K562 (cell line): Measurements from ENCODE around the gene DNAJB1. TPM values are rescaled to one million over a fixed set of nuclear protein-coding genes. Genes with fewer than 3 reads are reported as not detected.

Source experiments
- ARID2 ChIP-seq: fragments of 450-650 bp; IDR thresholded peaks from 2 replicates; pipeline ENCODE4 v1.6.1; 2017; ENCODE audit warnings: antibody characterized with exemption, mild to moderate bottlenecking
- CBX1 ChIP-seq: sonication (generic); IDR thresholded peaks from 2 replicates; pipeline ENCODE4 v1.6.1; 2016; ENCODE audit warnings: antibody characterized with exemption, low read depth, mild to moderate bottlenecking
- CHCHD3 ChIP-seq: fragments of 250-450 bp; sonication (Bioruptor Pico); IDR thresholded peaks from 2 replicates; pipeline ENCODE4 v2.1.2; 2022; ENCODE audit warnings: mild to moderate bottlenecking
- CHD4 ChIP-seq: fragments of 200-600 bp; sonication (generic); IDR thresholded peaks from 3 replicates; pipeline ENCODE4 v1.6.1; 2012; ENCODE audit warnings: low read depth, mild to moderate bottlenecking, mixed read lengths, low read length, inconsistent platforms; ENCODE audit not compliant: insufficient read depth, insufficient replicate concordance, poor library complexity, severe bottlenecking
- CXXC5 ChIP-seq: fragments of 250-450 bp; sonication (Bioruptor Pico); IDR thresholded peaks from 2 replicates; pipeline ENCODE4 v1.8.0; 2022; ENCODE audit warnings: inconsistent platforms, mild to moderate bottlenecking, moderate library complexity
- DACH1 ChIP-seq: fragments of 450-650 bp; IDR thresholded peaks from 2 replicates; pipeline ENCODE4 v1.6.1; 2018; ENCODE audit not compliant: partially characterized antibody
- EGR1 ChIP-seq: fragments of 450-650 bp; conservative IDR thresholded peaks from 2 replicates; pipeline ENCODE4 v1.6.1; 2017; ENCODE audit warnings: mild to moderate bottlenecking
- GATAD2B ChIP-seq: fragments of 450-650 bp; IDR thresholded peaks from 2 replicates; pipeline ENCODE4 v1.6.1; 2017; ENCODE audit warnings: mild to moderate bottlenecking, borderline replicate concordance
- GTF2A2 ChIP-seq: IDR thresholded peaks from 2 replicates; pipeline ENCODE4 v1.6.1; 2016; ENCODE audit warnings: mild to moderate bottlenecking, missing genetic modification characterization, missing compliant biosample characterization
- KDM1A ChIP-seq, 2 experiments: fragments of 450-650 bp; IDR thresholded peaks; 2 replicates each; pipeline ENCODE4 v1.6.1; 2016; ENCODE audit warnings: mild to moderate bottlenecking in 2 of 2
- KLF10 ChIP-seq: fragments of 250-450 bp; sonication (Bioruptor Pico); IDR thresholded peaks from 2 replicates; pipeline ENCODE4 v1.6.1; 2021; ENCODE audit warnings: matching md5 sums
- PCBP2 ChIP-seq: fragments of 200-400 bp; formaldehyde crosslinking; IDR thresholded peaks from 2 replicates; pipeline ENCODE4 v1.6.1; 2018; ENCODE audit warnings: low read length, low read depth, mild to moderate bottlenecking, moderate library complexity; ENCODE audit not compliant: poor library complexity, severe bottlenecking
- POLR3A ChIP-seq: IDR thresholded peaks from 2 replicates; pipeline ENCODE4 v1.6.1; 2011; ENCODE audit warnings: borderline replicate concordance, mild to moderate bottlenecking, moderate library complexity; ENCODE audit not compliant: insufficient read length, insufficient read depth; ENCODE audit errors: extremely low read depth
- PRPF4 ChIP-seq: fragments of 200-400 bp; formaldehyde crosslinking; IDR thresholded peaks from one replicate; pipeline ENCODE4 v1.6.1; 2017; ENCODE audit warnings: low read length, low read depth, mild to moderate bottlenecking; ENCODE audit not compliant: insufficient read depth, poor library complexity, severe bottlenecking
- SAFB ChIP-seq: fragments of 200-400 bp; formaldehyde crosslinking; IDR thresholded peaks from 2 replicates; pipeline ENCODE4 v1.6.1; 2017; ENCODE audit warnings: low read depth, low read length, borderline replicate concordance
- SRSF7 ChIP-seq: fragments of 200-400 bp; formaldehyde crosslinking; optimal IDR thresholded peaks from 2 replicates; pipeline ENCODE3; 2017; ENCODE audit warnings: mild to moderate bottlenecking, low read depth, low read length
- STAT6 ChIP-seq: sonication (generic); formaldehyde crosslinking; IDR thresholded peaks from 2 replicates; pipeline ENCODE4 v1.8.1; 2023; ENCODE audit warnings: mild to moderate bottlenecking, missing genetic modification reagents
- ZBED1 ChIP-seq: IDR thresholded peaks from 2 replicates; pipeline ENCODE4 v1.6.1; 2014
- ZNF57 ChIP-seq: fragments of 450-650 bp; formaldehyde crosslinking; IDR thresholded peaks from 2 replicates; pipeline ENCODE4 v1.4.0; 2020; ENCODE audit warnings: mild to moderate bottlenecking, moderate library complexity
- polyA plus RNA-seq, 8 experiments: library from polyadenylated mRNA; depleted of rRNA in 4 of 8; stranded (reverse) in 5 of 8; unstranded in 3 of 8; fragments of >200 nt; fragmentation: Nextera tagmentation in 2 of 8; fragmentation: Illumina TruSeq in 1 of 8; extraction: Ambion mirVana in 2 of 8; extraction: Trizol in 1 of 8; gene quantifications; 2 replicates each; pipeline versions ENCODE4 v1.2.1 to v1.2.3, GENCODE V29; 2011 to 2014; ENCODE audit warnings: inconsistent platforms in 1 of 8, missing spikeins in 1 of 8
- total RNA-seq, 7 experiments: library from RNA; depleted of rRNA in 6 of 7; stranded (reverse); fragments of >200 nt in 6 of 7; fragmentation: Illumina TruSeq in 2 of 7; extraction: Trizol in 2 of 7; gene quantifications; 2 replicates each; pipeline versions ENCODE4 v1.2.1 to v1.2.3, GENCODE V29; 2011 to 2021; ENCODE audit warnings: low replicate concordance in 1 of 7
- TF ChIP-seq, protein P1 (sequence below): fragments of 250-450 bp; sonication (Bioruptor Pico); IDR thresholded peaks from 2 replicates; pipeline ENCODE4 v1.5.0; 2022; ENCODE audit warnings: mild to moderate bottlenecking
- TF ChIP-seq, protein P2 (sequence below): fragments of 150-350 bp; IDR thresholded peaks from 2 replicates; pipeline ENCODE4 v1.6.1; 2014; ENCODE audit warnings: low read depth, mild to moderate bottlenecking, low read length, borderline replicate concordance

The DNAJB1 gene
- total and polyA plus RNA-seq, 9 of the 15 experiments (the other 6 are each of a cell fraction or from before 2014, with no cell fraction given), result 13.2 to 113 (median 62.1) TPM

DNA sequence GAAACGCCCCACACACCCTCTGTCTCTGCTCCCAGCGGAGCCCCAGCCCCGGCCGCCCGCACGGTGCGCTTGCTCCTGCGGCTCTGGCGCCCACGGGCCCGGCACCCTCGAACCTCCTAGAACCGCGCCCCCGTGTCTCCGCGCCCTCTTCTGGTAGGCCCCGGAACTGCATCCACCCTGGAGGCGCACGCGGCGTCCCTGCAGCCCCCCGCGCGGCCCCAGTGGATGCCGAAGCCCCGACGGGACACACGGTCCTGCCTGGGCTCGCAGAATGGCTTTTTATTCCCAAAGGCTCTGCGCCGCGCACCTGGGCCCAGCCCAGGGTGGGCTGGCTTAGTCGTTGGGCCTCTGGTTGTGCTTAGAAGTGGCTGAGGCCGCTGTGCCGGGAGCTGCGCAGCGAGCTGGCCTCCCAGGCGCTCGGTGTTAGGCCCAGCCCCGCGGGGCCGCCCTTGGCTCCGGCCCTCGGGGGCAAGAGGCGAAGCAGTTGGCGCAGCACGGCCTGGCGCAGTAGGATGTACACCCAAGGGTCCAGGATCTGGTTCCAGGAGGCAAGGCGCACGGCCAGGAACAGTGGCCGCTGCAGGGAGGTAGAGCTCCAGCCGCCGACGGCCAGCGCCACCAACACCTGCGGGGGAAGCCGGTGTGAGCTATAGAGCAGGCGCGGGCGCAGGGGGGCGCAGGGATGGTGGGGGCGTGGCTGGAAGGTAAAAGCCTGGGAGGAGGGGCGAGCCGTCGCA lies 45.8 kb downstream of the DNAJB1 start (continued):
- TF ChIP-seq DACH1 (no peak), CHCHD3 (no peak), ZBED1 (no peak), PCBP2 (no peak), POLR3A (no peak), EGR1 (peak; percentile 59; the same call in 1 of the 2 replicates), CXXC5 (CRISPR knock-in tag) (peak; percentile 73), SAFB (peak; percentile 78), SRSF7 (no peak), CBX1 (peak; percentile 68), GTF2A2 (no peak), ZNF57 (CRISPR knock-in tag) (no peak), PRPF4 (no peak), ARID2 (no peak), KDM1A (IDR thresholded peaks at IDR 0.05) (no peak), CHD4 (no peak), GATAD2B (peak; percentile 64), STAT6 (CRISPR knock-in tag) (0 out of 2 replicates have a peak, but pooled peaks have one; percentile 43), KLF10 (CRISPR knock-in tag) (no peak)
- TF ChIP-seq, protein P1, sequence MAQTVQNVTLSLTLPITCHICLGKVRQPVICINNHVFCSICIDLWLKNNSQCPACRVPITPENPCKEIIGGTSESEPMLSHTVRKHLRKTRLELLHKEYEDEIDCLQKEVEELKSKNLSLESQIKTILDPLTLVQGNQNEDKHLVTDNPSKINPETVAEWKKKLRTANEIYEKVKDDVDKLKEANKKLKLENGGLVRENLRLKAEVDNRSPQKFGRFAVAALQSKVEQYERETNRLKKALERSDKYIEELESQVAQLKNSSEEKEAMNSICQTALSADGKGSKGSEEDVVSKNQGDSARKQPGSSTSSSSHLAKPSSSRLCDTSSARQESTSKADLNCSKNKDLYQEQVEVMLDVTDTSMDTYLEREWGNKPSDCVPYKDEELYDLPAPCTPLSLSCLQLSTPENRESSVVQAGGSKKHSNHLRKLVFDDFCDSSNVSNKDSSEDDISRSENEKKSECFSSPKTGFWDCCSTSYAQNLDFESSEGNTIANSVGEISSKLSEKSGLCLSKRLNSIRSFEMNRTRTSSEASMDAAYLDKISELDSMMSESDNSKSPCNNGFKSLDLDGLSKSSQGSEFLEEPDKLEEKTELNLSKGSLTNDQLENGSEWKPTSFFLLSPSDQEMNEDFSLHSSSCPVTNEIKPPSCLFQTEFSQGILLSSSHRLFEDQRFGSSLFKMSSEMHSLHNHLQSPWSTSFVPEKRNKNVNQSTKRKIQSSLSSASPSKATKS (CRISPR knock-in tag), result no peak
- TF ChIP-seq, protein P2, sequence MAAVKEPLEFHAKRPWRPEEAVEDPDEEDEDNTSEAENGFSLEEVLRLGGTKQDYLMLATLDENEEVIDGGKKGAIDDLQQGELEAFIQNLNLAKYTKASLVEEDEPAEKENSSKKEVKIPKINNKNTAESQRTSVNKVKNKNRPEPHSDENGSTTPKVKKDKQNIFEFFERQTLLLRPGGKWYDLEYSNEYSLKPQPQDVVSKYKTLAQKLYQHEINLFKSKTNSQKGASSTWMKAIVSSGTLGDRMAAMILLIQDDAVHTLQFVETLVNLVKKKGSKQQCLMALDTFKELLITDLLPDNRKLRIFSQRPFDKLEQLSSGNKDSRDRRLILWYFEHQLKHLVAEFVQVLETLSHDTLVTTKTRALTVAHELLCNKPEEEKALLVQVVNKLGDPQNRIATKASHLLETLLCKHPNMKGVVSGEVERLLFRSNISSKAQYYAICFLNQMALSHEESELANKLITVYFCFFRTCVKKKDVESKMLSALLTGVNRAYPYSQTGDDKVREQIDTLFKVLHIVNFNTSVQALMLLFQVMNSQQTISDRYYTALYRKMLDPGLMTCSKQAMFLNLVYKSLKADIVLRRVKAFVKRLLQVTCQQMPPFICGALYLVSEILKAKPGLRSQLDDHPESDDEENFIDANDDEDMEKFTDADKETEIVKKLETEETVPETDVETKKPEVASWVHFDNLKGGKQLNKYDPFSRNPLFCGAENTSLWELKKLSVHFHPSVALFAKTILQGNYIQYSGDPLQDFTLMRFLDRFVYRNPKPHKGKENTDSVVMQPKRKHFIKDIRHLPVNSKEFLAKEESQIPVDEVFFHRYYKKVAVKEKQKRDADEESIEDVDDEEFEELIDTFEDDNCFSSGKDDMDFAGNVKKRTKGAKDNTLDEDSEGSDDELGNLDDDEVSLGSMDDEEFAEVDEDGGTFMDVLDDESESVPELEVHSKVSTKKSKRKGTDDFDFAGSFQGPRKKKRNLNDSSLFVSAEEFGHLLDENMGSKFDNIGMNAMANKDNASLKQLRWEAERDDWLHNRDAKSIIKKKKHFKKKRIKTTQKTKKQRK, result no peak
